GM21529 (cell line): ENCODE data around the gene IFNL1.
"Not testable (repeated sequence)": the region's sequence is repeated elsewhere in the genome, so short reads cannot be mapped to it uniquely, and the experiment has no call there.

Source experiments
- ATAC-seq: cut with Tn5 transposase; IDR thresholded peaks from one replicate; pipeline ENCODE4 v1.9.1; 2021; ENCODE audit not compliant: unreplicated experiment

Gene IFNL1

DNA sequence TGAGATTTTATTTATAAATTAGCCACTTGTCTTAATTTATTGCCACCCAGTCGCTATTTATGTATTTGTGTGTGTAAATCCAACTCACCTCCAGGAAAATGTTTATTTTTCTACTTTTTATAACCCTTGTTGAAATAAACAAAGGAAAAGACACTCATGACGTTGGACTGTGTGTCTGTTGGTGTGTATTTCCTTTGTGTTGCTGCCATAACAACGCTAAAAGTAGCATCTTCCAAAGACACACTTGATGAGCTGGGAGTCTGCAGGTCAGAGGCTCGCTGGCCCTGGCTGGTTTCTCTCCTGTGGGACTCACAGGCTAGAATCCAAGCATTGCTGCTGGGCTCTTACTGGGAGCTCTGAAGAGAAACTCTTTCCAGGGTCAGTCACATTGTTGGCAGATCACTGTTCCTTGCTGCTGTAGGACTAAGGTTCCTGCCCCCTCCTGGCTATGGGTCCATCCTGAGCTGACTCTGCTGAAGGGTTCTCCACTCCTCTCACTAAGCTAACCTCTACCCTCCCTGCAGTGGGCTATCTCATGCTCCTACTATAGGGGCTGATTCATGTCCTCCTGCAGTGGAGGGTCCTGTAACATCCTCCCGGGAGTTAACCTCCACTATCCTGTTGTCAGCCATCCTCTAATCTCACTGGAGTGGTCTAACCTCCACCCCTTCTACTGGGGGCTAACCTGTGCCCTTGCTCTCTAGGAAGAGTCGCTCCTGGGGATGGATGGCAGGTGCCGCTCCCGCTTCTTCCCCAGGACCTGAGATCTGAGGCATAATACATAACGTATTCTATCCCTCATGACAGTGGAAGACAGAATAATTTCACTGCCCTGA lies 26.0 kb upstream of the IFNL1 start:
- no peak for ATAC-seq

- not testable (repeated sequence) for ATAC-seq
Measured at GRCh38 chr19:39273859-39274258, 22.3 kb upstream of the IFNL1 start.

DNA sequence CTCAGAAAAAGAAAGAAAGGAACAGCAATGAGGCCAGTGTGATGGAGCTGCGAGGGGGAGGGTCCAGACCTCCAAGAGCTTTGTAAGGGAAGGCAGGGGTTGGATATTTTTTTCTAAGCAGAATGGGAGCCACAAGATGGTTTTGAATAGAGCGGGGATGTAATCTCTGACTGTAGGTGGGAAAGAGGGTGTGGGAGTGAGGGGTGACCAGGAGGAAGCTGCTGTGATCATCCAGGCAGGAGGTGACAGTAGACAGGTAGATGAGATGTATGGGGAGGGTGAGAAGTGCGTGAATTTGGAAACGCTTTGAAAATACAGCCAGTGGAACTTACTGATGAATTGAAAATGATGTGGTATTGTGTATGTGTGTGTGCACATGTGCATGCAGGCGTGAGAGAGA lies 20.6 kb upstream of the IFNL1 start:
- ATAC-seq: no peak

GRCh38 chr19:39276740-39277139 lies 19.5 kb upstream of the IFNL1 start:
- ATAC-seq: no peak

GRCh38 chr19:39277598-39277997 lies 18.6 kb upstream of the IFNL1 start:
- ATAC-seq: no peak

GRCh38 chr19:39282021-39282420 lies 14.2 kb upstream of the IFNL1 start:
- no peak for ATAC-seq

- ATAC-seq: no peak
Measured at GRCh38 chr19:39284032-39284431, 12.2 kb upstream of the IFNL1 start.

DNA sequence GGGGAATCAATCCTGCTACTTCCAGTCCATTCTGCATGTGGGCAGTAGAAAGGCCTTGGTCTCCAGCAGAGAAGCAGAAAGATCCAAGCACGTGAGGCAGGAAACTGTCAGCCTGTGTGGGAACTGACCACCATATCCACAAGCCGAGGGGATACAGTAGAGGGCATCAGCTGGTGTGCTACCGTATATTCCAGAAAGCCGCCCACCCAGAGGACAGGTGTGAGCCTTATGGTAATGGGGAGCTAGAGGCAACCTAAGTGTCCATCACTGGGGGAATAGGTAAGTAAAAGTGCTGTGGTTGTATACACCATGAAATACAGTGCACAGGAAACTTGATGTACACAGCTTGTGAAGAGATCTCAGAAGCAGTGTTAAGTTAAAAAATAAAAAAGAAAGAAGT lies 2.8 kb upstream of the IFNL1 start:
- no peak for ATAC-seq

DNA sequence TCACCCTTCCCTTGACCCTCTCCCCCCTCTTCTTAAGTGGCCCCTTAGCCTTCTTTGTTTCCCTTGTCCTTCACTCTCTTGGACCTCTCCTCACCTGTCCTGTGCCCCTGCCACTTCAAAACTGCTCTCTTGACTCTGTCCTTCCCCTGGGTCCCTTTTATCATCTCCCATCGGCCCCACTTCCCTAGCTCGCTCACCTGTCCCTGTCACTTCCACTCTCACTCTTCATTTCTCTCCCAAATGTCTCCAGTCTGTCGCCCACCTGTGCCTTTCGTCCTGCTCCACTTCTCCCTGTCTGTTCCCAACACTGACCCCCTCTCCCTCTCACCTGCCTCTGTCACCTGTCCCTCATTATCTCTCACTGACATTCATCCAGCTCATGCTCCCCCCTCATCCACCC lies 699 bp downstream of the IFNL1 start:
- no peak for ATAC-seq

DNA sequence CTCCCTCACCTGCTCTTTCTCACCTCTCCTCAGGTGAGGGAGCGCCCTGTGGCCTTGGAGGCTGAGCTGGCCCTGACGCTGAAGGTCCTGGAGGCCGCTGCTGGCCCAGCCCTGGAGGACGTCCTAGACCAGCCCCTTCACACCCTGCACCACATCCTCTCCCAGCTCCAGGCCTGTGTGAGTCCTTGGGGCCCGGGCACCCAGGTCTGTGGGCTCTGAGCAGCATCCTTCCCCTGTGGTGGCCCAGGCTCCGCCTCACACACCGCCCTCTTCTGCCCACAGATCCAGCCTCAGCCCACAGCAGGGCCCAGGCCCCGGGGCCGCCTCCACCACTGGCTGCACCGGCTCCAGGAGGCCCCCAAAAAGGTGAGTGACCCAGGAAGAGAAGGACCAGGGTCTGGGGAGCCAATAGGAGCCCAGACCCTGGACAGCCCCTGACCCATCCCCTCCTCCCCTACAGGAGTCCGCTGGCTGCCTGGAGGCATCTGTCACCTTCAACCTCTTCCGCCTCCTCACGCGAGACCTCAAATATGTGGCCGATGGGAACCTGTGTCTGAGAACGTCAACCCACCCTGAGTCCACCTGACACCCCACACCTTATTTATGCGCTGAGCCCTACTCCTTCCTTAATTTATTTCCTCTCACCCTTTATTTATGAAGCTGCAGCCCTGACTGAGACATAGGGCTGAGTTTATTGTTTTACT lies 1.9 kb downstream of the IFNL1 start:
- ATAC-seq: no peak

GRCh38 chr19:39299404-39299803 lies 3.2 kb downstream of the IFNL1 start:
- no peak for ATAC-seq

- no peak for ATAC-seq
Measured at GRCh38 chr19:39299832-39300231, 3.6 kb downstream of the IFNL1 start.

DNA sequence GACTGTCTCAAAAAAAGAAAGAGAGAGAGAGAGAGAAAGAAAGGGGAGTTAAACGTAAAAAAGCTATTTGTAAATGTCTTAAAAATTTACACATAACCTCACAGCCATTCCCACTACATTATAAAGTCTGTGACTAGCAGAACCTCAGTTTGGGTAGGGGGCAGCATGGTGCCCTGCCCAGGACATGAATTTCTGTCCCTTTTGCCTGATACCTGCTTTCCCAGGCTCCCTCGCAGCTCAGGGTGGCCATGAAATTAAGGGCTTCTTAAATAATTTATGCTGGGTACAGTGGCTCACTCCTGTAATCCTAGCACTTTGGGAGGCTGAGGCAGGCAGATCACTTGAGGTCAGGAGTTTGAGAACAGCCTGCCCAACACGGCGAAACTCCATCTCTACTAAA lies 4.8 kb downstream of the IFNL1 start:
- no peak for ATAC-seq

DNA sequence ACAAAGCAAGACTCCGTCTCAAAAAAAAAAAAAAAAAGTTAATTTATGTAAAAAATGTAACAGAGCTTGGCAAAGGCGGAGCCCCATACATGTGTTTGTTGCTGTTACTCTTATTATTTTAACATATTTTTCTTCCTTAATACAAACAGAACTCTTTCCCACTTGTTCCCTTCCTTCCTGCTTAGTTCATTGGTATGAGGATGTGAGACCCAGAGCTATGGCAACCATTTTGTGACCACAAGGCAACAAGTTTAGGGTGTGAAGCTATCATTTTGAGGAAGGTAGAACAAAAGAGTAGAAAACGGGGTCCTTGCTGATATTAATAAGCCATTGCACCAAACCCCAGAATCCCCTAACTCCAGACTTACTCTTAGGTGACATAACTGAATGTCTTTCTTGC lies 5.4 kb downstream of the IFNL1 start:
- no peak for ATAC-seq

- ATAC-seq: no peak
Measured at GRCh38 chr19:39303373-39304184, 7.4 kb downstream of the IFNL1 start.

DNA sequence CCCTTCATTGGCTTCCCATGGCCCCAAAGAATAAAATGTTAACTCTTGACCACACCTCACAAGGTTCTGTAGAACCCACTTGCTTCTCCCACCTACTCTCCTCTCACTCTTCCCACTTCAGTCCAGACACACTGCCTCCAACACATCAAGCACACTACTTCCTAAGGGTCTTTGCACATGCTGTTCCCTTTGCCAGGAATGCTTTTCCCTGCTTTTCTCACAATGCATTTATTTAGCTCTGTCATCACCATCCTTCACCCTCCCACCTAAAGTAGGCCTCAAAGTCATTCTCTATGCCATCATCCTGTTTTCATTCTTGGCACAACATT lies 7.9 kb downstream of the IFNL1 start:
- no peak for ATAC-seq

GRCh38 chr19:39304701-39305571 lies 8.7 kb downstream of the IFNL1 start:
- no peak for ATAC-seq

- no peak for ATAC-seq
Measured at GRCh38 chr19:39306075-39306474, 9.9 kb downstream of the IFNL1 start.

DNA sequence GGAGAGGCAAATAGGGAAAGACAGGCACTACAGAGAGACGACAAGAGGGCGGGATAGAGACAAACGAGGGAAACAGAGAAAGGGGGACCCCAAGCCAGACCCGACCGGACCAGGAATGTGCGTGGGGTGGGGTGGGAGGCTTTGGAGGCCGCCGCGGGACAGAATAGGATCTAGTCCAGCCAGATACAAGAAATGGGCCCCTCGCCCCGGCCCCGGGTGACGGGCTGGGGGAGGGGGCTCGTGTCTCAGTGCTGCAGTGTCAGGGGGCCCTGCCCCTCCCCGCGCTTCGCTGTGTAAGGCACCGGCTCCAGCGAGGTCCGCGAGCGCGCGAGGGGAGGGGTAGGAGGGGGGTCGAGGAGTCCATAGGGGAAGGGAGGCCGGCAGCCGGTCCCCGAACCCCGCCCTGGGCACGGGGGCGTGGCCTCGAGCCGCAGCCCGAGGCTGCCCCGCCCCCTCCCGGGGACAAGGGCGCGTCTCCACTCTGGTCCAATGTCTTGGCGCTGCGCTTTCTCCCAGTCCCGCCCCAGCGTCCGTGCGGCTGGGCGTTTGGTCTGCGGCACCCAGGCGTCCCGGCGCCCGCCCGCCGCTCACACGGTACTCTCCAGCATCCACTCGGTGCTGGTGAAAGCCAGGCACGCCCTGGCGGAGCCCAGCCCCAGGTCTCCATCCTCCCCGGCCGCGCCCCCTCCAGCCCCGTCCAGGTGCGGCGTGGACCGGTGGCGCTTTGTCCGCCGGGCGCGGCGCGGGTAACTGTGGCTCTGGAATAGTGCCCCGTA lies 11.0 kb downstream of the IFNL1 start:
- no peak for ATAC-seq
